ENCODE results near the gene RAB12.

DNA sequence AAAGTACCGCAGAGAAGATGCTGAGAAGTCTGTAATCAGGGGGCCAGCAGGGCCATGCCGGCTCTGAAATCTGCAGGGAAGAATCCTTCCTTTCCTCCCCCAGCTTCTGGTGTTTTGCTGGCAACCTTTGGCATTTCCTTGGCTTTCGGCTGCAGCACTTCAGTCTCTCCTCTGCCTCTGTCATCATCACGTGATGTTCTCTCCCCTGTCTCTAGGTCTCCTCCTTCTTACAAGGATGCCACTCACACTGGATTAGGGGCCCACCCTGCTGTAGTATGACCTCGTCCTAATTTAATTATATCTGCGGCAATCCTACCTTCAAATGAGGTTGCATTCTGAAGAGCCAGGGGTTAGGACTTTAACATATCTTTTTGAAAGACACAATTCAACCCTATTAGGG lies 13.8 kb upstream of the RAB12 start:
- TF ChIP-seq, protein P1, sequence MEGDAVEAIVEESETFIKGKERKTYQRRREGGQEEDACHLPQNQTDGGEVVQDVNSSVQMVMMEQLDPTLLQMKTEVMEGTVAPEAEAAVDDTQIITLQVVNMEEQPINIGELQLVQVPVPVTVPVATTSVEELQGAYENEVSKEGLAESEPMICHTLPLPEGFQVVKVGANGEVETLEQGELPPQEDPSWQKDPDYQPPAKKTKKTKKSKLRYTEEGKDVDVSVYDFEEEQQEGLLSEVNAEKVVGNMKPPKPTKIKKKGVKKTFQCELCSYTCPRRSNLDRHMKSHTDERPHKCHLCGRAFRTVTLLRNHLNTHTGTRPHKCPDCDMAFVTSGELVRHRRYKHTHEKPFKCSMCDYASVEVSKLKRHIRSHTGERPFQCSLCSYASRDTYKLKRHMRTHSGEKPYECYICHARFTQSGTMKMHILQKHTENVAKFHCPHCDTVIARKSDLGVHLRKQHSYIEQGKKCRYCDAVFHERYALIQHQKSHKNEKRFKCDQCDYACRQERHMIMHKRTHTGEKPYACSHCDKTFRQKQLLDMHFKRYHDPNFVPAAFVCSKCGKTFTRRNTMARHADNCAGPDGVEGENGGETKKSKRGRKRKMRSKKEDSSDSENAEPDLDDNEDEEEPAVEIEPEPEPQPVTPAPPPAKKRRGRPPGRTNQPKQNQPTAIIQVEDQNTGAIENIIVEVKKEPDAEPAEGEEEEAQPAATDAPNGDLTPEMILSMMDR (IDR thresholded peaks at IDR 0.05; ENCODE audit: control extremely low read depth in 1 of 3, insufficient read depth in 1 of 3, low read depth in 1 of 3, low read length in 3 of 3), result no peak
- TF ChIP-seq POLR2A (IDR thresholded peaks at IDR 0.05; ENCODE audit: control extremely low read depth in 1 of 2, low read depth in 2 of 2, low read length in 2 of 2) (no peak), POLR2AphosphoS5 (IDR thresholded peaks at IDR 0.05; ENCODE audit: low read depth, low read length) (no peak), ASH2L (IDR thresholded peaks at IDR 0.05; ENCODE audit: low read length) (no peak), FOSL1 (IDR thresholded peaks at IDR 0.05; ENCODE audit: insufficient read depth, low read depth, low read length) (no peak), SIN3A (conservative IDR thresholded peaks at IDR 0.05 in 1 of 2, IDR thresholded peaks at IDR 0.05 in 1 of 2; ENCODE audit: low read depth in 1 of 2, low read length in 2 of 2) (no peak), GTF2F1 (IDR thresholded peaks at IDR 0.05; ENCODE audit: borderline replicate concordance, low read depth, low read length) (no peak), GABPA (IDR thresholded peaks at IDR 0.05; ENCODE audit: borderline replicate concordance, insufficient read depth, low read length) (no peak), KDM4A (IDR thresholded peaks at IDR 0.05; ENCODE audit: low read depth, low read length, severe bottlenecking) (no peak)
